HepG2 (cell line): Measurements from ENCODE around the gene PRM2. TPM values are rescaled to one million over a fixed set of nuclear protein-coding genes. Genes with fewer than 3 reads are reported as not detected.

Source experiments
- ATAC-seq: fragments of 200-7000 bp; cut with Tn5 transposase; 3 replicates; pipeline ENCODE4 v1.9.1; 2020; ENCODE audit warnings: mild to moderate bottlenecking, moderate library complexity
- BruUV-seq: library from RNA; stranded (reverse); fragments of 400-500 nt; replicated peaks from 2 replicates; lab custom pipeline; 2021; lab: Mats Ljungman, UMichigan
- CTCF ChIA-PET: fragments of 300-600 bp; formaldehyde crosslinking; extraction: SDS; loops from one replicate; lab custom pipeline; 2021; ENCODE audit warnings: low total read pairs, inconsistent platforms, low intra/inter-chr PET ratio; lab: Yijun Ruan, JAX
- POLR2A ChIA-PET: fragments of 350-600 bp; sonication (Branson Sonifier 250); formaldehyde crosslinking; loops from one replicate; lab custom pipeline; 2020; ENCODE audit warnings: antibody characterized with exemption, inconsistent platforms; lab: Yijun Ruan, JAX
- DNase-seq: peaks from one replicate; pipeline ENCODE4 v3.0.0-alpha.2; 2015; ENCODE audit warnings: low spot score
- FAIRE-seq: peaks from 3 replicates; lab custom pipeline; 2011; peaks lifted over from hg19 to GRCh38; lab: Jason Lieb, UNC
- H2AFZ ChIP-seq: one replicate; pipeline ENCODE4 v1.6.1; 2011; ENCODE audit warnings: low read length, inconsistent platforms
- H3K27ac ChIP-seq: fragments of 300-600 bp; 3 replicates; pipeline ENCODE4 v1.8.0; 2011; ENCODE audit warnings: mixed run types, mild to moderate bottlenecking, mixed read lengths, low read length, inconsistent platforms; ENCODE audit not compliant: insufficient read depth; ENCODE audit errors: extremely low read length
- H3K27me3 ChIP-seq, 2 experiments: fragments of 200-600 bp in 1 of 2; 2 replicates in 1 of 2; 3 replicates in 1 of 2; pipeline versions ENCODE4 v1.6.0 to v1.8.0; 2011; ENCODE audit warnings: low read length in 2 of 2, mild to moderate bottlenecking in 2 of 2, moderate library complexity in 2 of 2, inconsistent platforms in 1 of 2; ENCODE audit not compliant: insufficient read depth in 2 of 2, control insufficient read depth in 1 of 2
- H3K36me3 ChIP-seq, 2 experiments: fragments of 200-600 bp in 1 of 2; replicated peaks in 1 of 2; 2 replicates in 1 of 2; 3 replicates in 1 of 2; pipeline versions ENCODE4 v1.5.1 to v1.8.0; 2011; ENCODE audit warnings: low read length in 2 of 2, inconsistent platforms in 1 of 2; ENCODE audit not compliant: insufficient read depth in 2 of 2, control insufficient read depth in 1 of 2
- H3K4me1 ChIP-seq: 2 replicates; pipeline ENCODE4 v1.5.1; 2012; ENCODE audit warnings: low read length, inconsistent platforms; ENCODE audit not compliant: insufficient read depth
- H3K4me2 ChIP-seq: 2 replicates; pipeline ENCODE4 v1.6.0; 2011; ENCODE audit warnings: low read depth, low read length, inconsistent platforms
- H3K4me3 ChIP-seq, 3 experiments: fragments of 200-600 bp in 1 of 3; sonication (generic), shearing (Covaris generic) in 1 of 3; replicated peaks in 1 of 3; 2 replicates each; pipeline ENCODE4 v1.5.1; 2011 to 2016; ENCODE audit warnings: low read length in 3 of 3, inconsistent platforms in 2 of 3, low read depth in 2 of 3, mild to moderate bottlenecking in 2 of 3, control low read depth in 1 of 3, mixed read lengths in 1 of 3; ENCODE audit not compliant: insufficient read depth in 1 of 3
- H3K79me2 ChIP-seq: one replicate; pipeline ENCODE4 v1.6.1; 2011; ENCODE audit warnings: low read length, inconsistent platforms; ENCODE audit not compliant: insufficient read depth
- H3K9ac ChIP-seq: 2 replicates; pipeline ENCODE4 v1.6.0; 2011; ENCODE audit warnings: mild to moderate bottlenecking, low read depth, low read length, inconsistent platforms; ENCODE audit not compliant: insufficient read depth
- H3K9me3 ChIP-seq: 2 replicates; pipeline ENCODE4 v1.5.1; 2012; ENCODE audit warnings: mild to moderate bottlenecking, low read length
- H4K20me1 ChIP-seq: 2 replicates; pipeline ENCODE4 v1.6.0; 2011; ENCODE audit warnings: inconsistent platforms, mild to moderate bottlenecking, low read length, moderate library complexity; ENCODE audit not compliant: insufficient read depth
- ARID2 ChIP-seq: sonication (generic); formaldehyde crosslinking; IDR thresholded peaks from 2 replicates; pipeline ENCODE4 v1.8.1; 2022; ENCODE audit warnings: mild to moderate bottlenecking, missing genetic modification reagents, borderline replicate concordance
- ATF7-NPFF ChIP-seq: sonication (generic); formaldehyde crosslinking; IDR thresholded peaks from 2 replicates; pipeline ENCODE4 v1.8.1; 2023; ENCODE audit warnings: mild to moderate bottlenecking, low read depth, missing genetic modification reagents, moderate library complexity
- BCL6 ChIP-seq: IDR thresholded peaks from 2 replicates; pipeline ENCODE4 v1.6.1; 2016; ENCODE audit warnings: missing genetic modification reagents, missing compliant biosample characterization
- HHEX ChIP-seq: IDR thresholded peaks from 2 replicates; pipeline ENCODE4 v1.6.1; 2016; ENCODE audit warnings: control low read depth
- SALL2 ChIP-seq: sonication (generic); formaldehyde crosslinking; IDR thresholded peaks from 2 replicates; pipeline ENCODE4 v1.8.1; 2023; ENCODE audit warnings: mild to moderate bottlenecking, missing genetic modification reagents, inconsistent platforms
- SOX13 ChIP-seq, 3 experiments: fragments of 450-650 bp in 1 of 3; sonication (generic) in 1 of 3; formaldehyde crosslinking in 1 of 3; IDR thresholded peaks in 2 of 3; conservative IDR thresholded peaks in 1 of 3; 2 replicates each; pipeline versions ENCODE4 v1.5.0 to v1.6.1; 2016 to 2020; ENCODE audit warnings: antibody characterized with exemption in 1 of 3, mild to moderate bottlenecking in 1 of 3, missing compliant biosample characterization in 1 of 3, missing genetic modification reagents in 1 of 3, moderate library complexity in 1 of 3
- TP53 ChIP-seq: sonication (generic); formaldehyde crosslinking; conservative IDR thresholded peaks from 2 replicates; pipeline ENCODE4 v1.4.0; 2020; ENCODE audit warnings: missing genetic modification reagents
- ZNF160 ChIP-seq: sonication (generic); formaldehyde crosslinking; IDR thresholded peaks from 2 replicates; pipeline ENCODE4 v1.8.0; 2022; ENCODE audit warnings: mild to moderate bottlenecking, inconsistent platforms, missing genetic modification reagents
- ZNF780A ChIP-seq: sonication (generic); formaldehyde crosslinking; IDR thresholded peaks from 2 replicates; pipeline ENCODE4 v1.8.0; 2022; ENCODE audit warnings: mild to moderate bottlenecking, missing genetic modification reagents, moderate library complexity
- WGBS: methylation state at CpG from one replicate; pipeline ENCODE4 v1.1.6; 2017; ENCODE audit warnings: low lambda C conversion rate; 5-methylcytosine and 5-hydroxymethylcytosine counted together
- in situ Hi-C: cut with HindIII; loops from 2 replicates; pipeline ENCODE4 v1.10.0; 2017; ENCODE audit warnings: low pct_unique_long_range_greater_than_20kb; ENCODE audit not compliant: extremely low pct_ligation_motif_present
- intact Hi-C: fragments of 100-400 bp; cut with micrococcal nuclease; formaldehyde crosslinking; loops from one replicate; pipeline ENCODE4 v1.10.0; 2022; ENCODE audit not compliant: unreplicated experiment
- polyA plus RNA-seq, 8 experiments: library from polyadenylated mRNA; depleted of rRNA in 3 of 8; stranded (reverse) in 7 of 8; unstranded in 1 of 8; fragments of >200 nt; fragmentation: Illumina TruSeq in 4 of 8; extraction: Trizol in 4 of 8; gene quantifications; 2 replicates each; pipeline versions ENCODE4 v1.2.1 to v1.2.3, GENCODE V29; 2011 to 2016; ENCODE audit warnings: low read depth in 4 of 8, missing spikeins in 1 of 8, mixed read lengths in 1 of 8; ENCODE audit not compliant: insufficient read depth in 1 of 8
- total RNA-seq, 5 experiments: library from RNA; depleted of rRNA; stranded (reverse); fragments of >200 nt; fragmentation: Illumina TruSeq; extraction: Trizol; gene quantifications; 2 replicates each; pipeline ENCODE4 v1.2.3, GENCODE V29; 2016; ENCODE audit warnings: low read depth in 1 of 5
- TF ChIP-seq, protein P1 (sequence below): sonication (generic); formaldehyde crosslinking; IDR thresholded peaks from 2 replicates; pipeline ENCODE4 v1.4.0; 2020; ENCODE audit warnings: missing genetic modification reagents
- TF ChIP-seq, protein P2 (sequence below): sonication (generic); formaldehyde crosslinking; IDR thresholded peaks from 2 replicates; pipeline ENCODE4 v1.4.0; 2020; ENCODE audit warnings: missing genetic modification reagents
- TF ChIP-seq, protein P3 (sequence below): fragments of 450-650 bp; IDR thresholded peaks from 2 replicates; pipeline ENCODE4 v1.6.1; 2016
- TF ChIP-seq, protein P4 (sequence below): sonication (generic); formaldehyde crosslinking; IDR thresholded peaks from 2 replicates; pipeline ENCODE4 v1.4.0; 2020; ENCODE audit warnings: mild to moderate bottlenecking, low read depth, missing genetic modification reagents
- TF ChIP-seq, protein P5 (sequence below): sonication (generic); formaldehyde crosslinking; IDR thresholded peaks from 2 replicates; pipeline ENCODE4 v1.5.0; 2020; ENCODE audit warnings: missing genetic modification reagents
- TF ChIP-seq, protein P6 (sequence below): sonication (generic); formaldehyde crosslinking; IDR thresholded peaks from 2 replicates; pipeline ENCODE4 v1.8.1; 2023; ENCODE audit warnings: mild to moderate bottlenecking, missing genetic modification reagents

PRM2 gene
- total and polyA plus RNA-seq, 2 of the 13 experiments (the other 11 are each of a cell fraction or from before 2014, with no cell fraction given): 0.54 TPM; not detected in 1

DNA sequence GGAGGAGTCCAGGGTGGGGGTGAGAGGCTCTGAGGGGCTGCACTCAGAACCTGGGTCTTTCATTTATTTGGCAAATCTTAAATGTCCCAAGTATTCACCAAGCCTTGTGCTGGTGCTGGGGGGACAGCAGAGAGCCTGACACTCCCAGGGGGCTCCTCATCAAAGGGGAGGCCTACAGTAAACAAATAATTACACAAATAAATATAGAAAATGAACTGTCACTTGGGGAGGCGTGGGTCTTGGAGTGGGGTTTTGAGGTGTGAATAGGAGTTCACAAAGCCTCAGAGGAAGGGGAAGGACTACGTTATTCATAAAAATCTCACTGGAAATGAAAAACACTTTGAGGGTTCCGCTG, 20.0 kb upstream of the PRM2 start:
- intact Hi-C loops: loop anchor here (2.0 to 5.0 kb wide), 4 partner anchors 16 to 189 kb away; partner anchors contain the start of genes PRM1 and SOCS1
- CTCF ChIA-PET: no interaction called here
- 2% methylated on average over 3 of the region's 3 CpGs for WGBS
- TF ChIP-seq SALL2 (CRISPR knock-in tag) (0 out of 2 replicates have a peak, but pooled peaks have one; percentile 10), HHEX (CRISPR knock-in tag) (no peak), ZNF160 (CRISPR knock-in tag) (0 out of 2 replicates have a peak, but pooled peaks have one; percentile 10), ARID2 (CRISPR knock-in tag) (0 out of 2 replicates have a peak, but pooled peaks have one; percentile 19), ATF7-NPFF (CRISPR knock-in tag) (no peak), SOX13 (IDR thresholded peaks at IDR 0.05) (no peak), SOX13 (CRISPR knock-in tag; conservative IDR thresholded peaks at IDR 0.05 in 1 of 2, IDR thresholded peaks at IDR 0.05 in 1 of 2) (0 out of 4 replicates have a peak, but pooled peaks of 1 of the 2 experiments have one; percentile 3), ZNF780A (CRISPR knock-in tag) (no peak), TP53 (CRISPR knock-in tag) (peak; percentile 3; the same call in 1 of the 2 replicates), BCL6 (CRISPR knock-in tag) (no peak)
- TF ChIP-seq, protein P1, sequence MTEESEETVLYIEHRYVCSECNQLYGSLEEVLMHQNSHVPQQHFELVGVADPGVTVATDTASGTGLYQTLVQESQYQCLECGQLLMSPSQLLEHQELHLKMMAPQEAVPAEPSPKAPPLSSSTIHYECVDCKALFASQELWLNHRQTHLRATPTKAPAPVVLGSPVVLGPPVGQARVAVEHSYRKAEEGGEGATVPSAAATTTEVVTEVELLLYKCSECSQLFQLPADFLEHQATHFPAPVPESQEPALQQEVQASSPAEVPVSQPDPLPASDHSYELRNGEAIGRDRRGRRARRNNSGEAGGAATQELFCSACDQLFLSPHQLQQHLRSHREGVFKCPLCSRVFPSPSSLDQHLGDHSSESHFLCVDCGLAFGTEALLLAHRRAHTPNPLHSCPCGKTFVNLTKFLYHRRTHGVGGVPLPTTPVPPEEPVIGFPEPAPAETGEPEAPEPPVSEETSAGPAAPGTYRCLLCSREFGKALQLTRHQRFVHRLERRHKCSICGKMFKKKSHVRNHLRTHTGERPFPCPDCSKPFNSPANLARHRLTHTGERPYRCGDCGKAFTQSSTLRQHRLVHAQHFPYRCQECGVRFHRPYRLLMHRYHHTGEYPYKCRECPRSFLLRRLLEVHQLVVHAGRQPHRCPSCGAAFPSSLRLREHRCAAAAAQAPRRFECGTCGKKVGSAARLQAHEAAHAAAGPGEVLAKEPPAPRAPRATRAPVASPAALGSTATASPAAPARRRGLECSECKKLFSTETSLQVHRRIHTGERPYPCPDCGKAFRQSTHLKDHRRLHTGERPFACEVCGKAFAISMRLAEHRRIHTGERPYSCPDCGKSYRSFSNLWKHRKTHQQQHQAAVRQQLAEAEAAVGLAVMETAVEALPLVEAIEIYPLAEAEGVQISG (CRISPR knock-in tag): 0 out of 2 replicates have a peak, but pooled peaks have one; percentile 8
- TF ChIP-seq, protein P2, sequence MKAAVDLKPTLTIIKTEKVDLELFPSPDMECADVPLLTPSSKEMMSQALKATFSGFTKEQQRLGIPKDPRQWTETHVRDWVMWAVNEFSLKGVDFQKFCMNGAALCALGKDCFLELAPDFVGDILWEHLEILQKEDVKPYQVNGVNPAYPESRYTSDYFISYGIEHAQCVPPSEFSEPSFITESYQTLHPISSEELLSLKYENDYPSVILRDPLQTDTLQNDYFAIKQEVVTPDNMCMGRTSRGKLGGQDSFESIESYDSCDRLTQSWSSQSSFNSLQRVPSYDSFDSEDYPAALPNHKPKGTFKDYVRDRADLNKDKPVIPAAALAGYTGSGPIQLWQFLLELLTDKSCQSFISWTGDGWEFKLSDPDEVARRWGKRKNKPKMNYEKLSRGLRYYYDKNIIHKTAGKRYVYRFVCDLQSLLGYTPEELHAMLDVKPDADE (CRISPR knock-in tag): 0 out of 2 replicates have a peak, but pooled peaks have one; percentile 36
- TF ChIP-seq, protein P3, sequence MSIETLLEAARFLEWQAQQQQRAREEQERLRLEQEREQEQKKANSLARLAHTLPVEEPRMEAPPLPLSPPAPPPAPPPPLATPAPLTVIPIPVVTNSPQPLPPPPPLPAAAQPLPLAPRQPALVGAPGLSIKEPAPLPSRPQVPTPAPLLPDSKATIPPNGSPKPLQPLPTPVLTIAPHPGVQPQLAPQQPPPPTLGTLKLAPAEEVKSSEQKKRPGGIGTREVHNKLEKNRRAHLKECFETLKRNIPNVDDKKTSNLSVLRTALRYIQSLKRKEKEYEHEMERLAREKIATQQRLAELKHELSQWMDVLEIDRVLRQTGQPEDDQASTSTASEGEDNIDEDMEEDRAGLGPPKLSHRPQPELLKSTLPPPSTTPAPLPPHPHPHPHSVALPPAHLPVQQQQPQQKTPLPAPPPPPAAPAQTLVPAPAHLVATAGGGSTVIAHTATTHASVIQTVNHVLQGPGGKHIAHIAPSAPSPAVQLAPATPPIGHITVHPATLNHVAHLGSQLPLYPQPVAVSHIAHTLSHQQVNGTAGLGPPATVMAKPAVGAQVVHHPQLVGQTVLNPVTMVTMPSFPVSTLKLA: no peak
- TF ChIP-seq, protein P4, sequence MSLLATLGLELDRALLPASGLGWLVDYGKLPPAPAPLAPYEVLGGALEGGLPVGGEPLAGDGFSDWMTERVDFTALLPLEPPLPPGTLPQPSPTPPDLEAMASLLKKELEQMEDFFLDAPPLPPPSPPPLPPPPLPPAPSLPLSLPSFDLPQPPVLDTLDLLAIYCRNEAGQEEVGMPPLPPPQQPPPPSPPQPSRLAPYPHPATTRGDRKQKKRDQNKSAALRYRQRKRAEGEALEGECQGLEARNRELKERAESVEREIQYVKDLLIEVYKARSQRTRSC (CRISPR knock-in tag): 0 out of 2 replicates have a peak, but pooled peaks have one; percentile 29
- TF ChIP-seq, protein P5, sequence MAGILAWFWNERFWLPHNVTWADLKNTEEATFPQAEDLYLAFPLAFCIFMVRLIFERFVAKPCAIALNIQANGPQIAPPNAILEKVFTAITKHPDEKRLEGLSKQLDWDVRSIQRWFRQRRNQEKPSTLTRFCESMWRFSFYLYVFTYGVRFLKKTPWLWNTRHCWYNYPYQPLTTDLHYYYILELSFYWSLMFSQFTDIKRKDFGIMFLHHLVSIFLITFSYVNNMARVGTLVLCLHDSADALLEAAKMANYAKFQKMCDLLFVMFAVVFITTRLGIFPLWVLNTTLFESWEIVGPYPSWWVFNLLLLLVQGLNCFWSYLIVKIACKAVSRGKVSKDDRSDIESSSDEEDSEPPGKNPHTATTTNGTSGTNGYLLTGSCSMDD (CRISPR knock-in tag): no peak
- TF ChIP-seq, protein P6, sequence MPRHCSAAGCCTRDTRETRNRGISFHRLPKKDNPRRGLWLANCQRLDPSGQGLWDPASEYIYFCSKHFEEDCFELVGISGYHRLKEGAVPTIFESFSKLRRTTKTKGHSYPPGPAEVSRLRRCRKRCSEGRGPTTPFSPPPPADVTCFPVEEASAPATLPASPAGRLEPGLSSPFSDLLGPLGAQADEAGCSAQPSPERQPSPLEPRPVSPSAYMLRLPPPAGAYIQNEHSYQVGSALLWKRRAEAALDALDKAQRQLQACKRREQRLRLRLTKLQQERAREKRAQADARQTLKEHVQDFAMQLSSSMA (CRISPR knock-in tag): 0 out of 2 replicates have a peak, but pooled peaks have one; percentile 20

More for the DNA sequence above, 20.0 kb upstream of the PRM2 start:
- DNase-seq (no peak), FAIRE-seq (no peak), ATAC-seq (no peak)
- Histone ChIP-seq H3K27me3 (no peaks in the 10 kb centered on the region), H3K9ac (peak overlapping the region; percentile 48), H3K4me3 (peak overlapping the region in 2 of 3 experiments; percentile 15 to 67; a peak in 3 of 6 replicates), H3K36me3 (no peaks in the 10 kb centered on the region), H3K4me1 (peaks cover 98% of the 10 kb centered on the region), H2AFZ (no peak overlapping the region), H3K27ac (peak overlapping the region; percentile 68), H3K9me3 (no peaks in the 10 kb centered on the region), H4K20me1 (no peaks in the 10 kb centered on the region), H3K4me2 (peak overlapping the region; percentile 80), H3K79me2 (no peaks in the 10 kb centered on the region)
- BruUV-seq: no TSS peak
- in situ Hi-C loops: no loop called here
- POLR2A ChIA-PET: interaction anchor here (0.7 to 6.2 kb wide), 19 partner anchors 8 to 91 kb away, joined by 3 to 167 read pairs (median 8); partner anchors contain the start of genes PRM1, PRM2, PRM3 and SOCS1
